Caco-2 (cell line): Measurements from ENCODE around the gene GTF2E1. TPM values are rescaled to one million over a fixed set of nuclear protein-coding genes. Genes with fewer than 3 reads are reported as not detected.

Experiments
- BruUV-seq: library from RNA; stranded (reverse); fragments of 400-500 nt; replicated peaks from 2 replicates; lab custom pipeline; 2021; lab: Mats Ljungman, UMichigan
- CTCF ChIA-PET: fragments of 300-600 bp; sonication (Branson Sonifier 250); formaldehyde crosslinking; loops from one replicate; lab custom pipeline; 2022; ENCODE audit warnings: antibody characterized with exemption; lab: Charles Lee
- POLR2A ChIA-PET: fragments of 300-600 bp; sonication (Branson Sonifier 250); formaldehyde crosslinking; loops from one replicate; lab custom pipeline; 2022; ENCODE audit warnings: antibody characterized with exemption; lab: Charles Lee
- DNase-seq, 2 experiments: peaks; one replicate each; pipeline versions ENCODE4 v3.0.0 to v3.0.0-alpha.2; 2020 to 2022
- H3K27me3 ChIP-seq: replicated peaks from 2 replicates; pipeline ENCODE4 v1.6.0; 2011; ENCODE audit warnings: low read length; ENCODE audit not compliant: control insufficient read depth, insufficient read depth
- H3K36me3 ChIP-seq: 2 replicates; pipeline ENCODE4 v1.5.1; 2011; ENCODE audit warnings: low read length; ENCODE audit not compliant: control insufficient read depth, insufficient read depth
- H3K4me1 ChIP-seq: fragments of 250-450 bp; sonication (Bioruptor Pico); 2 replicates; pipeline ENCODE4 v1.5.1; 2020; ENCODE audit warnings: mild to moderate bottlenecking
- H3K4me3 ChIP-seq: 2 replicates; pipeline ENCODE4 v1.5.1; 2011; ENCODE audit warnings: low read depth, mild to moderate bottlenecking, control low read depth, low read length
- H3K9me3 ChIP-seq: fragments of 250-450 bp; sonication (Bioruptor Pico); 2 replicates; pipeline ENCODE4 v1.5.1; 2020; ENCODE audit warnings: mild to moderate bottlenecking, moderate library complexity
- H3K27ac Mint-ChIP-seq: one replicate; pipeline ENCODE4 v1.8.0; 2022; ENCODE audit warnings: mixed read lengths; ENCODE audit not compliant: unreplicated experiment
- H3K27me3 Mint-ChIP-seq: one replicate; pipeline ENCODE4 v1.8.0; 2022; ENCODE audit warnings: mixed read lengths; ENCODE audit not compliant: insufficient read depth, unreplicated experiment
- H3K36me3 Mint-ChIP-seq: one replicate; pipeline ENCODE4 v1.8.0; 2022; ENCODE audit warnings: mild to moderate bottlenecking, mixed read lengths; ENCODE audit not compliant: insufficient read depth, unreplicated experiment
- H3K4me1 Mint-ChIP-seq: one replicate; pipeline ENCODE4 v1.8.0; 2022; ENCODE audit warnings: low read depth, mixed read lengths; ENCODE audit not compliant: unreplicated experiment
- H3K4me3 Mint-ChIP-seq: one replicate; pipeline ENCODE4 v1.8.0; 2022; ENCODE audit warnings: mild to moderate bottlenecking, moderate library complexity, mixed read lengths; ENCODE audit not compliant: unreplicated experiment
- H3K9me3 Mint-ChIP-seq: one replicate; pipeline ENCODE4 v1.8.0; 2022; ENCODE audit warnings: mixed read lengths; ENCODE audit not compliant: unreplicated experiment
- intact Hi-C: fragments of 100-400 bp; cut with micrococcal nuclease; formaldehyde crosslinking; loops from one replicate; pipeline ENCODE4 v1.10.0; 2022; ENCODE audit not compliant: unreplicated experiment
- total RNA-seq: library from RNA; stranded (reverse); gene quantifications from 2 replicates; pipeline ENCODE4 v1.2.3, GENCODE V29; 2022
- TF ChIP-seq, protein P1 (sequence below), 2 experiments: fragments of 200-600 bp in 1 of 2; IDR thresholded peaks; 1 replicate in 1 of 2; 2 replicates in 1 of 2; pipeline versions ENCODE4 v1.5.1 to v1.8.0; 2011 to 2022; ENCODE audit warnings: antibody characterized with exemption in 1 of 2, control low read depth in 1 of 2, inconsistent platforms in 1 of 2, low read depth in 1 of 2, low read length in 1 of 2, mild to moderate bottlenecking in 1 of 2, moderate library complexity in 1 of 2; ENCODE audit not compliant: insufficient read depth in 1 of 2, severe bottlenecking in 1 of 2, unreplicated experiment in 1 of 2

The GTF2E1 gene
- total RNA-seq, 1 experiment from 2014 or later: 30.6 TPM

GRCh38 chr3:120802916-120803315 lies 60.4 kb downstream of the GTF2E1 start:
- CTCF ChIA-PET: no interaction called here
- H3K9me3 ChIP-seq: no peaks in the 10 kb centered on the region
- BruUV-seq: no TSS peak
- POLR2A ChIA-PET: no interaction called here
- no peaks in the 10 kb centered on the region for H3K4me1 Mint-ChIP-seq
- no peak for DNase-seq
- H3K36me3 Mint-ChIP-seq: no peaks in the 10 kb centered on the region
- no peaks in the 10 kb centered on the region for H3K27me3 ChIP-seq
- H3K36me3 ChIP-seq: no peaks in the 10 kb centered on the region
- peaks cover 9% of the 10 kb centered on the region for H3K27me3 Mint-ChIP-seq
- H3K4me3 Mint-ChIP-seq: no peak overlapping the region
- intact Hi-C loops: no loop called here
- H3K4me1 ChIP-seq: no peaks in the 10 kb centered on the region
- no peak overlapping the region for H3K27ac Mint-ChIP-seq
- TF ChIP-seq, protein P1, sequence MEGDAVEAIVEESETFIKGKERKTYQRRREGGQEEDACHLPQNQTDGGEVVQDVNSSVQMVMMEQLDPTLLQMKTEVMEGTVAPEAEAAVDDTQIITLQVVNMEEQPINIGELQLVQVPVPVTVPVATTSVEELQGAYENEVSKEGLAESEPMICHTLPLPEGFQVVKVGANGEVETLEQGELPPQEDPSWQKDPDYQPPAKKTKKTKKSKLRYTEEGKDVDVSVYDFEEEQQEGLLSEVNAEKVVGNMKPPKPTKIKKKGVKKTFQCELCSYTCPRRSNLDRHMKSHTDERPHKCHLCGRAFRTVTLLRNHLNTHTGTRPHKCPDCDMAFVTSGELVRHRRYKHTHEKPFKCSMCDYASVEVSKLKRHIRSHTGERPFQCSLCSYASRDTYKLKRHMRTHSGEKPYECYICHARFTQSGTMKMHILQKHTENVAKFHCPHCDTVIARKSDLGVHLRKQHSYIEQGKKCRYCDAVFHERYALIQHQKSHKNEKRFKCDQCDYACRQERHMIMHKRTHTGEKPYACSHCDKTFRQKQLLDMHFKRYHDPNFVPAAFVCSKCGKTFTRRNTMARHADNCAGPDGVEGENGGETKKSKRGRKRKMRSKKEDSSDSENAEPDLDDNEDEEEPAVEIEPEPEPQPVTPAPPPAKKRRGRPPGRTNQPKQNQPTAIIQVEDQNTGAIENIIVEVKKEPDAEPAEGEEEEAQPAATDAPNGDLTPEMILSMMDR (IDR thresholded peaks at IDR 0.05; ENCODE audit: insufficient read depth in 1 of 2, low read depth in 1 of 2, low read length in 1 of 2, severe bottlenecking in 1 of 2, unreplicated experiment in 1 of 2): no peak
- no peaks in the 10 kb centered on the region for H3K9me3 Mint-ChIP-seq
- H3K4me3 ChIP-seq: no peak overlapping the region

DNA sequence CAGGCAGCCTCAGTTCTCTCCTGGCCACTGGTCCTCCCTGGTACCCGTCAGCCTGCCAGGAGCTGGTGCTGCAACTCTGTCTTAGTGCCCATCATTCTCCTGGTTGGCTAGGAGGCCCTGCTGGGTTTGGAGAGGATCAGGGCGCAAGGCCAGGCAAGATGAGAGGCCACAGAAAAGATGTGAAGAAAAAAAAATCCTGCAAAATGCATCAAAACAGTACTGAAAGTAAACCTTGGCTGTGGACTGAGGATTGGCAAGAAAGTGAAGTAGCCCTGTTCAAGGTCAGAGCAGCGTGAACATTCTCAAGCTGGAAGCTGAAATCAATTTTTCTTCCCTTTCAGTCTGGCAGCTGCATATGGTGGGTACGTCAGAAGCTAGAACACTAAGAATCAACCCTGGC lies 74.2 kb downstream of the GTF2E1 start:
- H3K9me3 Mint-ChIP-seq: no peaks in the 10 kb centered on the region
- Histone ChIP-seq H3K9me3 (no peaks in the 10 kb centered on the region), H3K27me3 (no peaks in the 10 kb centered on the region), H3K4me3 (no peak overlapping the region), H3K36me3 (no peaks in the 10 kb centered on the region), H3K4me1 (peaks cover 5% of the 10 kb centered on the region; the same call in 1 of the 2 replicates)
- intact Hi-C loops: no loop called here
- no peaks in the 10 kb centered on the region for H3K4me1 Mint-ChIP-seq
- no TSS peak for BruUV-seq
- H3K4me3 Mint-ChIP-seq: no peak overlapping the region
- CTCF ChIA-PET: no interaction called here
- no peak for DNase-seq
- POLR2A ChIA-PET: no interaction called here
- H3K36me3 Mint-ChIP-seq: no peaks in the 10 kb centered on the region
- no peak overlapping the region for H3K27ac Mint-ChIP-seq
- H3K27me3 Mint-ChIP-seq: peaks cover 14% of the 10 kb centered on the region
- TF ChIP-seq, protein P1 (IDR thresholded peaks at IDR 0.05; ENCODE audit: insufficient read depth in 1 of 2, low read depth in 1 of 2, low read length in 1 of 2, severe bottlenecking in 1 of 2, unreplicated experiment in 1 of 2): no peak

DNA sequence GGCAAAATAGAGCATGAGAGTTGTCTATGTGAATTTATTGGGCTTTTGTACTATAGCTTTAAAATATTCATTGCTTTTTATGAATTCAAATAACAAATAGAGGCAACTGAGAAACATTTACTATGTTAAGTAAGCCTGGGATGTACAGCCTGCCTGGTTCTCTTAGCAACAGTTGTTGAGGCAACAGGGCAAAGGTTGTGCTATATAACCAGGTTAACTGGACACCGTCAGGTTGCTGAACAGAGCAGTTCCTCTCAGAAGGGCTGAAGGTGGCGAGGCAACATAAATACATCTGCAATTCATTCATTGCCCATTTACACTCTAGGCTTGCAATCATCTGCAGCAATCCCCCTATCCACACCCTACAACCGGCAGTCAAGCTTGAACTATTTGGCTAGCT lies 78.2 kb downstream of the GTF2E1 start:
- Mint-ChIP-seq H3K27me3 (peaks cover 7% of the 10 kb centered on the region), H3K27ac (no peak overlapping the region), H3K36me3 (no peaks in the 10 kb centered on the region), H3K4me3 (no peak overlapping the region), H3K4me1 (no peaks in the 10 kb centered on the region), H3K9me3 (no peaks in the 10 kb centered on the region)
- intact Hi-C loops: no loop called here
- no peaks in the 10 kb centered on the region for H3K36me3 ChIP-seq
- peaks cover 5% of the 10 kb centered on the region; the same call in 1 of the 2 replicates for H3K4me1 ChIP-seq
- H3K27me3 ChIP-seq: no peaks in the 10 kb centered on the region
- H3K4me3 ChIP-seq: no peak overlapping the region
- TF ChIP-seq, protein P1 (IDR thresholded peaks at IDR 0.05; ENCODE audit: insufficient read depth in 1 of 2, low read depth in 1 of 2, low read length in 1 of 2, severe bottlenecking in 1 of 2, unreplicated experiment in 1 of 2): no peak
- CTCF ChIA-PET: no interaction called here
- DNase-seq: peak; percentile 47 to 55
- no TSS peak for BruUV-seq
- POLR2A ChIA-PET: no interaction called here
- H3K9me3 ChIP-seq: no peaks in the 10 kb centered on the region
